Loucy (cell line): ENCODE data around the gene CTNNAL1.

Experiments used
- H2AFZ ChIP-seq: fragments of 200-600 bp; sonication (generic); 2 replicates; pipeline ENCODE4 v1.6.0; 2016; ENCODE audit warnings: antibody characterized with exemption, mild to moderate bottlenecking, low read length, moderate library complexity
- H3F3A ChIP-seq: fragments of 200-600 bp; 2 replicates; pipeline ENCODE4 v1.6.0; 2016; ENCODE audit warnings: antibody characterized with exemption, low read depth, mild to moderate bottlenecking
- H3K27me3 ChIP-seq: fragments of 200-600 bp; sonication (generic); 2 replicates; pipeline ENCODE4 v1.6.1; 2014; ENCODE audit warnings: low read length, mild to moderate bottlenecking; ENCODE audit not compliant: insufficient read depth, poor library complexity, severe bottlenecking
- H3K36me3 ChIP-seq: fragments of 200-600 bp; sonication (generic); 2 replicates; pipeline ENCODE4 v1.6.1; 2016; ENCODE audit warnings: low read length; ENCODE audit not compliant: insufficient read depth
- H3K4me1 ChIP-seq: fragments of 200-600 bp; sonication (generic); 2 replicates; pipeline ENCODE4 v1.5.1; 2014; ENCODE audit warnings: low read length, mild to moderate bottlenecking; ENCODE audit not compliant: insufficient read depth, poor library complexity, severe bottlenecking
- H3K4me2 ChIP-seq: fragments of 200-600 bp; sonication (generic); 2 replicates; pipeline ENCODE4 v1.6.0; 2014; ENCODE audit warnings: antibody characterized with exemption, low read length, low read depth, mild to moderate bottlenecking; ENCODE audit not compliant: poor library complexity, severe bottlenecking
- H3K4me3 ChIP-seq: fragments of 200-600 bp; sonication (generic); 2 replicates; pipeline ENCODE4 v1.5.1; 2014; ENCODE audit warnings: low read length, mild to moderate bottlenecking, mixed read lengths; ENCODE audit not compliant: poor library complexity, severe bottlenecking
- H3K79me2 ChIP-seq: fragments of 200-600 bp; sonication (generic); 2 replicates; pipeline ENCODE4 v1.6.1; 2014; ENCODE audit warnings: low read length; ENCODE audit not compliant: insufficient read depth
- H3K9ac ChIP-seq: fragments of 200-600 bp; sonication (generic); 2 replicates; pipeline ENCODE4 v1.6.0; 2014; ENCODE audit warnings: mild to moderate bottlenecking, low read depth, low read length, moderate library complexity; ENCODE audit not compliant: poor library complexity, severe bottlenecking
- H3K9me2 ChIP-seq: fragments of 200-600 bp; sonication (generic); replicated peaks from 2 replicates; pipeline ENCODE4 v1.6.1; 2016; ENCODE audit warnings: low read depth, low read length, mixed read lengths
- H3K9me3 ChIP-seq: fragments of 200-600 bp; sonication (generic); 2 replicates; pipeline ENCODE4 v1.6.1; 2014; ENCODE audit warnings: mild to moderate bottlenecking, antibody characterized with exemption, low read length, low read depth; ENCODE audit not compliant: insufficient read depth
- H4K20me1 ChIP-seq: fragments of 200-600 bp; sonication (generic); 2 replicates; pipeline ENCODE4 v1.6.0; 2014; ENCODE audit warnings: antibody characterized with exemption, low read length, mild to moderate bottlenecking; ENCODE audit not compliant: insufficient read depth, poor library complexity, severe bottlenecking
- EZH2phosphoT487 ChIP-seq: fragments of 200-600 bp; IDR thresholded peaks from 2 replicates; pipeline ENCODE4 v1.6.1; 2018; ENCODE audit warnings: antibody characterized with exemption, mild to moderate bottlenecking, moderate library complexity, borderline replicate concordance
- TF ChIP-seq, protein P1 (sequence below): fragments of 200-600 bp; sonication (generic); conservative IDR thresholded peaks from 2 replicates; pipeline ENCODE4 v1.5.1; 2014; ENCODE audit warnings: mild to moderate bottlenecking, antibody characterized with exemption, low read length

CTNNAL1 gene

DNA sequence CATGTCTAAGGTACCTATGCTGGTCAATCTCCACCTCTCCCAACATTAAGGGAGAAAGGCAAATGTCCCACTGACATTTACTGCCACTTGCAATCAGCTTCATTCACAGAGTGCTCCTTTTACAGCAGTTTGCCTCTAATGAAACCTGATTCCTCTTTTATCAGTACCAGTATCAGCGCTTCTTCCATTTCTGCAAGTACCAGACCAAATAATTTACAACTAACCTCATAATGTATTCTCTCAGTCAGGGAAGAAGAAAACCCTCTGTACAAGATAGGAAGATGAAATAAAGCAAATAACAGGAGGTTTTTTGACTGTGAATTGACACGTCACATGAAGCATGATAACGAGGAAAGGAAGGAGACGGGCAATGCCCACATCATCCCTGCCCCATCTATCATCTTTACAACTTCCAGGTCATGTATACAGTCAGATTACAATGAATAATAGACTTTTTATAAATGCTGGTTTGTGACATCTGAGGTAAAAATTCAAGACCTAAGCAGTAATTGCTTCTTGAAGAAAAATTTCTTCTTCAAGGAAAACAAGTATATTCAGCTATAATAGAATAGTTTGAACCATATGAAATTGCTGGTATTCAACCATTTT lies 57.2 kb downstream of the CTNNAL1 start:
- Histone ChIP-seq H3K79me2 (no peaks in the 10 kb centered on the region), H3K9ac (no peak overlapping the region), H2AFZ (no peak overlapping the region), H3K4me3 (no peak overlapping the region), H3F3A (no peaks in the 10 kb centered on the region), H3K27me3 (no peaks in the 10 kb centered on the region), H4K20me1 (no peaks in the 10 kb centered on the region), H3K9me3 (no peaks in the 10 kb centered on the region), H3K4me1 (no peaks in the 10 kb centered on the region), H3K4me2 (no peak overlapping the region), H3K9me2 (no peaks in the 10 kb centered on the region), H3K36me3 (no peaks in the 10 kb centered on the region)
- TF ChIP-seq EZH2phosphoT487, result no peak
- TF ChIP-seq, protein P1, sequence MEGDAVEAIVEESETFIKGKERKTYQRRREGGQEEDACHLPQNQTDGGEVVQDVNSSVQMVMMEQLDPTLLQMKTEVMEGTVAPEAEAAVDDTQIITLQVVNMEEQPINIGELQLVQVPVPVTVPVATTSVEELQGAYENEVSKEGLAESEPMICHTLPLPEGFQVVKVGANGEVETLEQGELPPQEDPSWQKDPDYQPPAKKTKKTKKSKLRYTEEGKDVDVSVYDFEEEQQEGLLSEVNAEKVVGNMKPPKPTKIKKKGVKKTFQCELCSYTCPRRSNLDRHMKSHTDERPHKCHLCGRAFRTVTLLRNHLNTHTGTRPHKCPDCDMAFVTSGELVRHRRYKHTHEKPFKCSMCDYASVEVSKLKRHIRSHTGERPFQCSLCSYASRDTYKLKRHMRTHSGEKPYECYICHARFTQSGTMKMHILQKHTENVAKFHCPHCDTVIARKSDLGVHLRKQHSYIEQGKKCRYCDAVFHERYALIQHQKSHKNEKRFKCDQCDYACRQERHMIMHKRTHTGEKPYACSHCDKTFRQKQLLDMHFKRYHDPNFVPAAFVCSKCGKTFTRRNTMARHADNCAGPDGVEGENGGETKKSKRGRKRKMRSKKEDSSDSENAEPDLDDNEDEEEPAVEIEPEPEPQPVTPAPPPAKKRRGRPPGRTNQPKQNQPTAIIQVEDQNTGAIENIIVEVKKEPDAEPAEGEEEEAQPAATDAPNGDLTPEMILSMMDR, result no peak

DNA sequence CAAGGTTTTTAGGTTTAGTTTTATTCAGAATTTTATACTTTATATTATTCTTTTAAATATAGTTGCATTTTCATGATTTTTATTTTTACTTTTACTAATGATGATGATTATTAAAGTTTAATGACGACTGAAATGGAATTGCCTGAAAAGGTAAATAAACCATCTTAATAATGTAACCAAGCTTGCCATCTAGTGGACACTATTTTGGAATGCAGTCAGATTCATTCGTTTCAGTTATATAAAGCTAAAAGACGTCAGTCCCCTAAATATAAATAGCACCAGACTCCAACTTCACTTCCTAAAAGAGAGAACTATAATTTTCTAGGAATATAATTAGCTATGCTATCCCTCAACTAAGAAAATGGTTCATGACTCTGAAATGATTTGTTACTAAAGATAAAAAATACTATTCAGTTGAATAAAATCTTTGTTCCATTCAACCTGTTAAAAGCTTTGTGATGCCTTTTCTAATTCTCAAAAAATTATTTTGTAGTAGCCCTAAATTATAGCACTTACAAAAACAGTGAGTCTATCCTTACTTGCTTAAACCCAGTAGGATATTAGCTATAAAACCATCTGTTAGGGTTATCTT lies 59.2 kb downstream of the CTNNAL1 start:
- no peaks in the 10 kb centered on the region for H3K9me3 ChIP-seq
- no peak overlapping the region for H3K4me2 ChIP-seq
- no peak overlapping the region for H2AFZ ChIP-seq
- H4K20me1 ChIP-seq, result no peaks in the 10 kb centered on the region
- no peak overlapping the region for H3K9ac ChIP-seq
- no peaks in the 10 kb centered on the region for H3F3A ChIP-seq
- H3K36me3 ChIP-seq, result no peaks in the 10 kb centered on the region
- H3K27me3 ChIP-seq, result no peaks in the 10 kb centered on the region
- H3K4me1 ChIP-seq, result no peaks in the 10 kb centered on the region
- TF ChIP-seq, protein P1, result peak; percentile 63
- no peak for TF ChIP-seq EZH2phosphoT487
- H3K4me3 ChIP-seq, result no peak overlapping the region
- H3K9me2 ChIP-seq, result no peaks in the 10 kb centered on the region
- H3K79me2 ChIP-seq, result no peaks in the 10 kb centered on the region

DNA sequence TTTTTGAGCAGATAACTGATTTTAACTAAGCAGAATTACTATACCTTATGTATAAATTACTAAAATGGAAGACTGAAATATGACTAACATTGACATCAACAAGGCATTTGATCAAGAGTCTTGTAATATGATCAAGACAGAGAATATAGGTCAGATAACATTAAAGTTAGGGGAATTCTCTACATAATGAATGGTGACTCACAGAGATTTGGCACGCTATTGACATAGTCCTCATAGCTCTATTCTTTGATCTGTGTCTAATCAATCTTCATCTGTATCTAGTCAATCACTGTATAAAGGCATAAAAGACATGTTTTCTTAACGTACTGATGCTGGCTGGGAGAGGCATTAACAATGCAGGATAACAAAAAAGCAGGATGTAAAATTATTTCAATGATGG lies 61.7 kb downstream of the CTNNAL1 start:
- no peaks in the 10 kb centered on the region for H3K9me2 ChIP-seq
- TF ChIP-seq, protein P1, result no peak
- TF ChIP-seq EZH2phosphoT487, result no peak
- H3K9me3 ChIP-seq, result no peaks in the 10 kb centered on the region
- no peaks in the 10 kb centered on the region for H3K27me3 ChIP-seq
- no peaks in the 10 kb centered on the region for H3F3A ChIP-seq
- no peaks in the 10 kb centered on the region for H4K20me1 ChIP-seq
- no peak overlapping the region for H3K9ac ChIP-seq
- H3K4me1 ChIP-seq, result no peaks in the 10 kb centered on the region
- no peak overlapping the region for H3K4me2 ChIP-seq
- no peak overlapping the region for H2AFZ ChIP-seq
- no peaks in the 10 kb centered on the region for H3K36me3 ChIP-seq
- no peaks in the 10 kb centered on the region for H3K79me2 ChIP-seq
- no peak overlapping the region for H3K4me3 ChIP-seq
